Neural cell (in vitro differentiated cells): ENCODE measurements around the gene DIDO1.

ENCODE experiments used
- CTCF ChIP-seq: fragments of 450-650 bp; IDR thresholded peaks from 2 replicates; pipeline ENCODE4 v1.5.1; 2014; ENCODE audit warnings: antibody characterized with exemption, mild to moderate bottlenecking, moderate library complexity; ENCODE audit not compliant: poor library complexity, severe bottlenecking
- EP300 ChIP-seq: fragments of 450-650 bp; conservative IDR thresholded peaks from 2 replicates; pipeline ENCODE4 v1.6.1; 2014; ENCODE audit warnings: antibody characterized with exemption, mild to moderate bottlenecking, moderate library complexity; ENCODE audit not compliant: poor library complexity, severe bottlenecking
- EZH2 ChIP-seq: fragments of 200-600, 300-800 bp; shearing (Covaris generic), sonication (generic); IDR thresholded peaks from 2 replicates; pipeline ENCODE4 v1.6.1; 2014; ENCODE audit warnings: antibody characterized with exemption, low read length, borderline replicate concordance, mild to moderate bottlenecking; ENCODE audit not compliant: insufficient read depth, poor library complexity, severe bottlenecking
- MXI1 ChIP-seq: fragments of 450-650 bp; conservative IDR thresholded peaks from 2 replicates; pipeline ENCODE4 v1.6.1; 2014; ENCODE audit warnings: antibody characterized with exemption, mild to moderate bottlenecking; ENCODE audit not compliant: poor library complexity, severe bottlenecking
- POLR2AphosphoS5 ChIP-seq: IDR thresholded peaks from 2 replicates; pipeline ENCODE4 v1.6.1; 2012
- SMC3 ChIP-seq: fragments of 450-650 bp; conservative IDR thresholded peaks from 2 replicates; pipeline ENCODE4 v1.6.1; 2014; ENCODE audit warnings: antibody characterized with exemption, mild to moderate bottlenecking, moderate library complexity; ENCODE audit not compliant: poor library complexity
- TAF1 ChIP-seq: IDR thresholded peaks from 2 replicates; pipeline ENCODE4 v1.6.1; 2012; ENCODE audit warnings: low read depth
- TF ChIP-seq, protein P1 (sequence below): IDR thresholded peaks from 2 replicates; pipeline ENCODE4 v1.6.1; 2012; ENCODE audit warnings: borderline replicate concordance

- TF ChIP-seq, protein P1, sequence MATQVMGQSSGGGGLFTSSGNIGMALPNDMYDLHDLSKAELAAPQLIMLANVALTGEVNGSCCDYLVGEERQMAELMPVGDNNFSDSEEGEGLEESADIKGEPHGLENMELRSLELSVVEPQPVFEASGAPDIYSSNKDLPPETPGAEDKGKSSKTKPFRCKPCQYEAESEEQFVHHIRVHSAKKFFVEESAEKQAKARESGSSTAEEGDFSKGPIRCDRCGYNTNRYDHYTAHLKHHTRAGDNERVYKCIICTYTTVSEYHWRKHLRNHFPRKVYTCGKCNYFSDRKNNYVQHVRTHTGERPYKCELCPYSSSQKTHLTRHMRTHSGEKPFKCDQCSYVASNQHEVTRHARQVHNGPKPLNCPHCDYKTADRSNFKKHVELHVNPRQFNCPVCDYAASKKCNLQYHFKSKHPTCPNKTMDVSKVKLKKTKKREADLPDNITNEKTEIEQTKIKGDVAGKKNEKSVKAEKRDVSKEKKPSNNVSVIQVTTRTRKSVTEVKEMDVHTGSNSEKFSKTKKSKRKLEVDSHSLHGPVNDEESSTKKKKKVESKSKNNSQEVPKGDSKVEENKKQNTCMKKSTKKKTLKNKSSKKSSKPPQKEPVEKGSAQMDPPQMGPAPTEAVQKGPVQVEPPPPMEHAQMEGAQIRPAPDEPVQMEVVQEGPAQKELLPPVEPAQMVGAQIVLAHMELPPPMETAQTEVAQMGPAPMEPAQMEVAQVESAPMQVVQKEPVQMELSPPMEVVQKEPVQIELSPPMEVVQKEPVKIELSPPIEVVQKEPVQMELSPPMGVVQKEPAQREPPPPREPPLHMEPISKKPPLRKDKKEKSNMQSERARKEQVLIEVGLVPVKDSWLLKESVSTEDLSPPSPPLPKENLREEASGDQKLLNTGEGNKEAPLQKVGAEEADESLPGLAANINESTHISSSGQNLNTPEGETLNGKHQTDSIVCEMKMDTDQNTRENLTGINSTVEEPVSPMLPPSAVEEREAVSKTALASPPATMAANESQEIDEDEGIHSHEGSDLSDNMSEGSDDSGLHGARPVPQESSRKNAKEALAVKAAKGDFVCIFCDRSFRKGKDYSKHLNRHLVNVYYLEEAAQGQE, result no peak
- TF ChIP-seq EZH2, result no peak
- TF ChIP-seq CTCF, result no peak
- no peak for TF ChIP-seq SMC3
- no peak for TF ChIP-seq TAF1
- TF ChIP-seq EP300, result no peak
- no peak for TF ChIP-seq MXI1
- TF ChIP-seq POLR2AphosphoS5, result no peak
These were observed 29.8 kb downstream of the DIDO1 start for GRCh38 chr20:62896526-62896925.
